Suppressor macrophage (primary cell): ENCODE measurements around the gene PRKCD.

Source experiments
- DNase-seq, 4 experiments: peaks; one replicate each; pipeline ENCODE4 v3.0.0-alpha.2; 2020 to 2022

Gene PRKCD

GRCh38 chr3:53157974-53158580 lies 2.9 kb upstream of the PRKCD start:
- peak in 1 of 4 experiments; percentile 32 for DNase-seq

- peak; percentile 48 to 77 (median 68) for DNase-seq
Measured at GRCh38 chr3:53158765-53159155, 2.2 kb upstream of the PRKCD start.

DNA sequence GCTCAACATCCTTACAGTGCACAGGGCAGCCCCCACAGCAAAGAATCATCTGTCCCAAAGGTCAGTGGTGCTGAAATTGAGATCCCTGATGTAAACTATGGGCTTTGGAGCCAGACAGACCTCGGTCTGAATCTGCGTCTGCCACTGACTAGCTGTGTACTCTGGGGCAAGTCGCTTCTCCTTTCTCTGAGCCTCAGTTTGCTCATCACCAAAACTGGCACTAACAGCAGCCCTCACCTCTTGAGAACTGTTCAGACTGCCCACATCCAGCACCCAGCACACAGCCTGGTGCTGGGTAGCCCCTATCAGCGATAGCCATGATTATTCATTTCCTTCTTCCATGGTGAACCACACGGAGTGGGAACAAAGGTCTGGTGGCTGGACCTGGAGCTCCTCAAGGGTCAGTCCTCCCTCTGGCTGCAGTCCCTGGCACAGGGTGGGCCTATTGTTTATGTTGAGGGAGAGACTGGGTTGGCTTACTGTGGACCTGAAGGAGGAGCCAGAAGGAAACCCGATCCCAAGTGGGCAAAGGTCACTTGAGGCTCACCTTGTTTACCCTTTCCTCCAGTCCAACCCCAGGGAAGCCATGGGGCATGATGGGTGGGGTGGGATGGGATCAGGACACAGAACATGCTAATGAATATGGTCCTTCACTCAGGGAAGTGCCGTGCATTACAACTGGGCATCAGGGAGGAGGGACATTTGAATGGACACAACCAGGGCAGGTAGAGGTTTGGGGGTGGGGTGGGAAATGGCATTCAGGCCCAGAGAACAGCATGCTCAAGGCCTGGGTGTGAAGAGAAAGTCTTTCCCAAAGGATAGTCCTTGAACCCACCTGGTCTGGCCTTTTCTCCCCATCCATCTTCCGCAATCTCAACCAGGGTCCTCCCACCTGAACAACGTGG lies 1.6 kb upstream of the PRKCD start:
- DNase-seq = peak in 3 of 4 experiments; percentile 41 to 50 (median 41)

DNA sequence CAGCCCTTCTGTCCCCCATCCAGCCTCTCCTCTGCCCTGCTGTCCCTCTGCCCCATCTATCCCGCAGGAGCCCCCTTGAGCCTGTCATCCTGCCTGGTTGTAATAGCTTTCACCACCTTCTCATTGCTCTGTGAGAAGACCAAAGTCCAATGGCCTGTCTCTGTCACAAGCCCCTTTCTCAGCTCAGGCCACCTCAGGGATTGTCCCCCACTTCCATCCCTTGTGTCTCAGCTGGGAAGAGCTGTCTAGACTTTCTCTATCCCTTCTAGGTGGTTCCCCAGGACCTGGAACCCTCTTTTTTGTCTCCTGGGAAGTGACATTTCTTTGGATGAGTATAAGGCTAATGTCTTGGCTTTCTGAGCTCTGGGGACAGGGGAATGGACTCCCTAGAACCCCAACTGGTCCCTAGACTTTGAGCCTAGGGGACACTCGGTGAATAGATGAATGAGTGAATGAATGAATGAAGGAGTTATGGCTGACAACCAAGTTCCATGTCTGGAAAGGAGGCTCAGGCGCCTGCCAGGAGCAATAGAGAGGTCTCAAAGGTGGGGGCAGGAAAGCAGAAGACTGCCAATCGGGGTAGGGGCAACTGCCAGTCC lies 849 bp upstream of the PRKCD start:
- no peak for DNase-seq

DNA sequence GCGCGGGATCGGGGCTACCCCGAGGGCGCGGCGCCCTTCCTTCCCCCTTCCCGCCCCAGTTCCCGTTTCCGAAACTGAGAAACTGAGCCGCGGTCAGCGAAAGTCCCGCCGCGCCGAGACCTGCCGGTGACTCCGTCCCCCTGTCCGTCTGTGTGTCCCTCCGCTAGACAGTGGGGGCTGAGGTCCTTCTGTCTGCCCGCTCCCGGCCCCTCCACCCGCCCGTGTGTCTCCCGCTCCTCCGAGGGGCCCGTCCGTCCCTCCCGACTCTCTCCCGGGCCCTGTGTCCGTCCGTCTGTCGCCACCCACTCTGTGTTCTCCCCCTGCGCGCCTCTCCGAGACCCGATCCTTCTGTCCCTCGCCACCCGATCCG lies 426 bp downstream of the PRKCD start:
- DNase-seq = peak; percentile 66 to 85 (median 76)

GRCh38 chr3:53161820-53162671 lies 1.0 kb downstream of the PRKCD start:
- peak; percentile 68 to 87 (median 84) for DNase-seq

GRCh38 chr3:53162672-53163443 lies 1.8 kb downstream of the PRKCD start:
- no peak for DNase-seq

- no peak for DNase-seq
Measured at GRCh38 chr3:53163444-53164387, 2.7 kb downstream of the PRKCD start.

GRCh38 chr3:53164911-53165310 lies 3.9 kb downstream of the PRKCD start:
- no peak for DNase-seq

DNA sequence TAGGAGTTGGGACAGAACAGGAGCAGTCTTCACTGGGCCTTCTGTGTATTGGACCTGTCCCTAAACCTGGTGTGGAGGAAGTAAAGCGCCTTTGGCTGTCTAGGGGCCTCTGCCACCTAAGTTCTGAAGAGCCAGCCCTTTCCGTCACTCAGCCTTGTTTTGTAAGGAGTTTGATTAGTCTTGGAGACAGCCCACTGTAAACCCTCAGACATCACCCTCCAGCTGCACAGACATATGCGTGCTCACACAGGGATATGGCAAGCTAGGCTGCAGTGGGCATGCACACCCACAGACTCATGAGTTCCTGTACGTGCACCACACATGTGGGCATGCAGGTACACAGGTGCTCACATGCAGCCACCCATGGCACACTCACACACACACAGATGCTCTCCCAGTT lies 5.2 kb downstream of the PRKCD start:
- DNase-seq = no peak

- peak; percentile 82 to 94 (median 92) for DNase-seq
Measured at GRCh38 chr3:53166781-53167291, 5.8 kb downstream of the PRKCD start.

- no peak for DNase-seq
Measured at GRCh38 chr3:53167418-53168174, 6.6 kb downstream of the PRKCD start.

DNA sequence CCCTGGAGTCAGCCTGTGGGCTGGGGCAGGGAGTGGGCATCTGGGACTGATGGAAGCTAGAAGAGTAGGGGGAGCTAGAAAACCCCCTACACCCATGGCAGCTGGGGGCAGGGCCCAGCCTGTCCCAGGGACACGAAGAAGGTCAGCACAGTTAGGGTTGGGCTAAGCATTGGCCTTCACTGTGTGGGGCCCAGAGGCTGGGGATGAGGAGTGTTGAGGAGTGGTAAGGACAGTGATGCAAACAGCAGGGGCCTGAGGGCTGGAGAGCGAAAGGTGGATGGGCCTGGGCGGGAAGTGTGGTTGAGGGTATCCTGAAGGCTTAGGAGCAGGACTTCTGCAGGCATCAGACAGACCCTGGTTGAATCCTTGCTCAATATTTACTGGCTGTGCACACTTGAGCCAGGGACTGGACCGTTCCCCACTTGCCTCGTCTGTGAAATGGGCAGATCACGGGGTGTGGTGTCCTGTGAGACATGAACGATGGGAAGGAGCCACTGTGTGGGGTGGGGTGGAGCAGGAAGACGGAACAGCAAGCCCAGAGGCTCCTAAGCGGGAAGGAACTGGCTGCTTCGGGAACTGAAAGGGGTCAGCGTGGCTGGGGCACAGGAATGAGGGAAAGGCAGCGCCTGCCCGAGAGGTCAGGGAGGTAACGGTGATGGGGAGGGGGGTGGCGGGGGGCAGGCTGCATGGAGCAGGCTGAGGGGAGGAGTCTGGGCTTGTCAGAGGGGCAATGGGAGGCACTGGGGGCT lies 7.3 kb downstream of the PRKCD start:
- peak; percentile 65 to 85 (median 80) for DNase-seq

GRCh38 chr3:53169045-53169831 lies 8.2 kb downstream of the PRKCD start:
- peak; percentile 55 to 82 (median 74) for DNase-seq

DNA sequence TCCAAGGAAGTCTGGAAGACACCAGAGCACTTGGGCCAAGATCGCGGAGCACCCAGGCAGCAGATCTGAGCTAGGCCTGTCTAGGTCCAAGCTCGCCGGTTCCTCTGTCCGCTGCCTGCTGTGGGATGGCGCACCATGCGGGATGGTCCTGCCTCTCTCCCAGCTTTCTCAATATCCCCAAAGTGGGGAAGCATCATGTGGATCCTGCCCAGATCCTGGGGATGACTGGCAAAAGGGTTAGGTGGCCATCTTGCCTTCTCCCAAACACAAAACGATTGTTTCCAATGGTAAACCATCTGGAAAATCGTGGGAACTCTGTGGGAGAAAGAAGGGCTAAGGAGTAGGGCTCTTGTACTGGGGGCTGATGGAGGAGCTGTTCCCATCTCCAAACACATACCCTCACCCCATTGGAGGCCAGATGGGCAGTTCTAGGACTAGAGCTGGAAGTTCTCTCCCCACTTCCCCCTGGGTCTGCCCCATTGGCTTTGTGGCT lies 8.9 kb downstream of the PRKCD start:
- peak in 2 of 4 experiments; percentile 31 to 42 for DNase-seq

DNA sequence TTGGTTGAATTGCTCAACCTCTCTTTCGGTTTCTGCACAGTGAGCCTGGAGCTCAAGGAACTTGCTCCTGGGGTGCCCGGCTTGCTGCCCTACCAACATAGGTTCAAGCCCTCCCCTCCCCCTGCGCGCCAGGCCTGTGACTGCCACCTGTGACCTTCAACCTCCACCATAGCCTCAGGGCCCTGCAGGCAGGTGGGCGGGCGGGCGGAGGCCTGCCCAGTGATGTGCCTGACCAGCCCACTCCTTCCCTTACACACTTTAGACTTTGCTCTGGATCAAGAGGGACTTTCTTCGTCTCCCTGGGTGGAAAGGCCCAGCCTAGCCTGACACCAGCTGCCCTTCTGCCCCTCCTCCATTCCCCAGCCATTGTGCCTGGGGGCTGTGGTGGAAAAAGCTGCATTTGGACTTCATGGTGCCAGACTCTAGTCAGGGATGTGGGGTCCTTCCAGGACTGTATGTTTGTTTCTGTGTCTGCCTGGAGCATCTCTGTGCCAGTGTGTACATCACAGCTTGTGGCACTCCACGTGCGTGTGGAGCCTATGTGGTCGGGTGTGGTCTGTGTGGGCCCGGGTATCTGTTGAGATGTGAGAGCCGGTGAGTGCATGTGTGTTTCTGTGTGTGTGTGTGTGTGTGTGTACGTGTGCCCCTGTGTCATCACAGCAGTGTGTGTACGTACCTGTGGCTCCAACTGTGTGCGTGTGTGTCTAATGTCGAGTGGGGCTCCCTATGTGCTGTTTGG lies 9.5 kb downstream of the PRKCD start:
- peak; percentile 81 to 93 (median 92) for DNase-seq

GRCh38 chr3:53171064-53171418 lies 10.0 kb downstream of the PRKCD start:
- DNase-seq = no peak
